B cell (primary cell): ENCODE measurements around the gene MRC2. TPM values are rescaled to one million over a fixed set of nuclear protein-coding genes. Genes with fewer than 3 reads are reported as not detected.

Experiments
- ATAC-seq: fragments of 200-7000 bp; cut with Tn5 transposase; one replicate; pipeline ENCODE4 v1.10.0; 2021; ENCODE audit warnings: low read depth, mild to moderate bottlenecking, moderate number of reproducible peaks, moderate library complexity
- CTCF ChIA-PET: fragments of 350-600 bp; sonication (Branson Sonifier 250); formaldehyde crosslinking; loops from one replicate; lab custom pipeline; 2021; ENCODE audit warnings: antibody characterized with exemption, inconsistent platforms; lab: Charles Lee
- POLR2A ChIA-PET: fragments of 350-600 bp; sonication (Branson Sonifier 250); formaldehyde crosslinking; loops from one replicate; lab custom pipeline; 2021; ENCODE audit warnings: antibody characterized with exemption; lab: Charles Lee
- DNase-seq: peaks from one replicate; pipeline ENCODE4 v3.0.0; 2013
- H2AFZ ChIP-seq: 2 replicates; pipeline ENCODE4 v1.6.1; 2012; ENCODE audit warnings: mild to moderate bottlenecking, low read depth, low read length; ENCODE audit not compliant: insufficient read depth, poor library complexity, severe bottlenecking
- H3K27ac ChIP-seq, 2 donors: 1 replicate in 1 of 2; 2 replicates in 1 of 2; pipeline ENCODE4 v1.5.1; 2012 to 2013; ENCODE audit warnings: low read length in 2 of 2, mild to moderate bottlenecking in 2 of 2, moderate library complexity in 1 of 2
- H3K27me3 ChIP-seq, 4 experiments: fragments of 200-600 bp in 1 of 4; sonication (generic) in 1 of 4; replicated peaks in 1 of 4; 1 replicate in 2 of 4; 2 replicates in 2 of 4; pipeline versions ENCODE4 v1.6.1 to v1.7.0; 2013 to 2016; ENCODE audit warnings: low read length in 3 of 4, mild to moderate bottlenecking in 2 of 4, mixed read lengths in 1 of 4, moderate library complexity in 1 of 4; ENCODE audit not compliant: insufficient read depth in 4 of 4, control insufficient read depth in 3 of 4; ENCODE audit errors: control extremely low read depth in 1 of 4
- H3K36me3 ChIP-seq, 2 experiments: replicated peaks in 1 of 2; 1 replicate in 1 of 2; 2 replicates in 1 of 2; pipeline versions ENCODE4 v1.6.1 to v1.7.1; 2013; ENCODE audit warnings: low read length in 1 of 2; ENCODE audit not compliant: insufficient read depth in 2 of 2, control insufficient read depth in 1 of 2; ENCODE audit errors: control extremely low read depth in 1 of 2, extremely low read depth in 1 of 2
- H3K4me1 ChIP-seq, 2 donors: fragments of 200-600 bp in 1 of 2; sonication (generic) in 1 of 2; 1 replicate in 1 of 2; 2 replicates in 1 of 2; pipeline versions ENCODE4 v1.5.1 to v1.6.1; 2013 to 2017; ENCODE audit warnings: low read length in 2 of 2; ENCODE audit not compliant: control insufficient read depth in 2 of 2, insufficient read depth in 2 of 2
- H3K4me2 ChIP-seq: replicated peaks from 2 replicates; pipeline ENCODE3; 2012; ENCODE audit warnings: mild to moderate bottlenecking, low read depth, low read length; ENCODE audit not compliant: poor library complexity, severe bottlenecking
- H3K4me3 ChIP-seq, 5 experiments: fragments of 200-600 bp in 1 of 5; sonication (generic) in 1 of 5; 1 replicate in 3 of 5; 2 replicates in 2 of 5; pipeline versions ENCODE4 v1.5.1 to v1.7.0; 2011 to 2016; ENCODE audit warnings: low read length in 4 of 5, mild to moderate bottlenecking in 4 of 5, low read depth in 2 of 5, control low read depth in 1 of 5, moderate library complexity in 1 of 5; ENCODE audit not compliant: insufficient read depth in 1 of 5; ENCODE audit errors: control extremely low read depth in 1 of 5, extremely low read depth in 1 of 5
- H3K79me2 ChIP-seq: fragments of 200-600 bp; sonication (generic); one replicate; pipeline ENCODE4 v1.6.0; 2016; ENCODE audit warnings: low read length; ENCODE audit not compliant: control insufficient read depth, insufficient read depth
- H3K9ac ChIP-seq: fragments of 200-600 bp; sonication (generic); 2 replicates; pipeline ENCODE4 v1.6.1; 2017; ENCODE audit warnings: mild to moderate bottlenecking, low read length, moderate library complexity
- H3K9me3 ChIP-seq, 3 donors: one replicate each; pipeline versions ENCODE4 v1.6.1 to v1.7.1; 2013; ENCODE audit warnings: low read length in 2 of 3; ENCODE audit not compliant: control insufficient read depth in 2 of 3, insufficient read depth in 1 of 3; ENCODE audit errors: control extremely low read depth in 1 of 3
- H4K20me1 ChIP-seq: 2 replicates; pipeline ENCODE4 v1.6.0; 2012; ENCODE audit warnings: mild to moderate bottlenecking, low read length; ENCODE audit not compliant: insufficient read depth, control insufficient read depth, poor library complexity, severe bottlenecking
- H3K27ac Mint-ChIP-seq: one replicate; pipeline ENCODE4 v1.8.0; 2021; ENCODE audit warnings: mixed read lengths
- H3K27me3 Mint-ChIP-seq: one replicate; pipeline ENCODE4 v1.8.0; 2021; ENCODE audit warnings: mixed read lengths
- H3K4me1 Mint-ChIP-seq: one replicate; pipeline ENCODE4 v1.8.0; 2021; ENCODE audit warnings: mixed read lengths
- H3K4me3 Mint-ChIP-seq: one replicate; pipeline ENCODE4 v1.8.0; 2021; ENCODE audit warnings: mixed read lengths
- H3K9me3 Mint-ChIP-seq: one replicate; pipeline ENCODE4 v1.8.0; 2022; ENCODE audit warnings: mixed read lengths; ENCODE audit not compliant: insufficient read depth
- CTCF ChIP-seq: fragments of 200-600 bp; IDR thresholded peaks from one replicate; pipeline ENCODE4 v1.8.0; 2022; ENCODE audit warnings: antibody characterized with exemption, mild to moderate bottlenecking
- EZH2 ChIP-seq: IDR thresholded peaks from 2 replicates; pipeline ENCODE4 v1.6.1; 2012; ENCODE audit warnings: borderline replicate concordance, low read depth, mild to moderate bottlenecking, moderate library complexity, low read length; ENCODE audit not compliant: insufficient read depth, poor library complexity, severe bottlenecking
- whole genome bisulfite sequencing: methylation state at CpG from one replicate; pipeline ENCODE4 v1.1.5; 2013; ENCODE audit warnings: missing lambda C conversion rate; ENCODE audit not compliant: insufficient coverage; 5-methylcytosine and 5-hydroxymethylcytosine counted together
- intact Hi-C: fragments of 100-400 bp; cut with micrococcal nuclease; formaldehyde crosslinking; loops from one replicate; pipeline ENCODE4 v1.10.0; 2022
- polyA plus RNA-seq: library from polyadenylated mRNA; depleted of rRNA; stranded (reverse); fragments of >200 nt; gene quantifications from 2 replicates; pipeline ENCODE4 v1.2.3, GENCODE V29; 2012
- total RNA-seq, 2 donors: library from RNA; stranded (reverse); fragments of 120-200 nt in 1 of 2; gene quantifications; 1 replicate in 1 of 2; 2 replicates in 1 of 2; pipeline versions ENCODE4 v1.2.3 to v1.2.4, GENCODE V29; 2013 to 2022

Gene MRC2
- total and polyA plus RNA-seq, 2 donors (not counting 1 experiment from before 2014, with no cell fraction given), result 0.09 to 0.34 TPM

GRCh38 chr17:62700964-62701705 lies 73.7 kb downstream of the MRC2 start:
- H3K27me3 ChIP-seq, result peaks cover 0 to 4% (median 2%) of the 10 kb centered on the region in 4 experiments
- ATAC-seq, result no peak

More at GRCh38 chr17:62700964-62701705, 73.7 kb downstream of the MRC2 start:
- H3K27me3 Mint-ChIP-seq, result peaks cover 14% of the 10 kb centered on the region
- H3K4me3 Mint-ChIP-seq, result no peak overlapping the region
- H3K4me1 Mint-ChIP-seq, result peaks cover 12% of the 10 kb centered on the region
- H3K9me3 Mint-ChIP-seq, result no peaks in the 10 kb centered on the region
- intact Hi-C loops, result no loop called here
- ChIA-PET POLR2A (no interaction called here), CTCF (interaction anchor here (1.4 to 1.5 kb wide), 2 partner anchors 268 to 706 kb away, joined by 3 to 4 read pairs; no protein-coding TSS in a partner anchor)
- Histone ChIP-seq H3K4me3 (no peak overlapping the region), H3K9me3 (no peaks in the 10 kb centered on the region), H3K4me2 (no peak overlapping the region), H4K20me1 (no peaks in the 10 kb centered on the region), H3K27ac (no peak overlapping the region), H3K79me2 (no peaks in the 10 kb centered on the region), H3K36me3 (no peaks in the 10 kb centered on the region), H3K9ac (no peak overlapping the region), H2AFZ (no peak overlapping the region), H3K4me1 (peaks cover 6 to 11% of the 10 kb centered on the region in 2 donors)
- TF ChIP-seq EZH2, result no peak
- TF ChIP-seq CTCF, result no peak
- 65% methylated on average over 11 of the region's 12 CpGs for WGBS
- no peak for DNase-seq
- no peak overlapping the region for H3K27ac Mint-ChIP-seq
